K562 (cell line): ENCODE data around the gene PRPF8. TPM values are rescaled to one million over a fixed set of nuclear protein-coding genes. Genes with fewer than 3 reads are reported as not detected.

Experiments
- ATAC-seq: fragments of 200-7000 bp; cut with Tn5 transposase; 3 replicates; pipeline ENCODE4 v1.9.1; 2020; ENCODE audit warnings: moderate library complexity
- BruUV-seq: library from RNA; stranded (reverse); fragments of 400-500 nt; replicated peaks from 2 replicates; lab custom pipeline; 2021; lab: Mats Ljungman, UMichigan
- CTCF ChIA-PET: fragments of 300-600 bp; formaldehyde crosslinking; extraction: SDS; loops from one replicate; lab custom pipeline; 2021; ENCODE audit warnings: low intra/inter-chr PET ratio; lab: Yijun Ruan, JAX
- POLR2A ChIA-PET: fragments of 300-600, 350-650 bp; sonication (Branson Sonifier 250); formaldehyde crosslinking; extraction: SDS; loops from one replicate; lab custom pipeline; 2021; ENCODE audit warnings: antibody characterized with exemption, inconsistent platforms; lab: Yijun Ruan, JAX
- DNase-seq, 4 experiments: peaks; one replicate each; pipeline versions ENCODE4 v3.0.0 to v3.0.0-alpha.2; 2011 to 2018; ENCODE audit warnings: low spot score in 3 of 4, mixed read lengths in 3 of 4; ENCODE audit errors: extremely low read depth in 1 of 4
- FAIRE-seq: peaks from 2 replicates; lab custom pipeline; 2011; peaks lifted over from hg19 to GRCh38; lab: Jason Lieb, UNC
- H2AFZ ChIP-seq: 2 replicates; pipeline ENCODE4 v1.6.0; 2011; ENCODE audit warnings: low read depth, low read length, control low read depth, inconsistent platforms
- H3K27ac ChIP-seq: fragments of 200-600 bp; 3 replicates; pipeline ENCODE4 v1.8.0; 2011; ENCODE audit warnings: low read depth, mild to moderate bottlenecking, control low read depth, inconsistent platforms, low read length, moderate library complexity, mixed read lengths; ENCODE audit errors: extremely low read depth
- H3K27me3 ChIP-seq, 2 experiments: fragments of 300-600 bp in 1 of 2; 2 replicates in 1 of 2; 3 replicates in 1 of 2; pipeline versions ENCODE4 v1.6.0 to v1.8.0; 2011; ENCODE audit warnings: inconsistent platforms in 2 of 2, low read length in 2 of 2, mild to moderate bottlenecking in 1 of 2, mixed read lengths in 1 of 2, moderate library complexity in 1 of 2; ENCODE audit not compliant: control insufficient read depth in 2 of 2, insufficient read depth in 2 of 2
- H3K36me3 ChIP-seq: fragments of 300-600 bp; 3 replicates; pipeline ENCODE4 v1.8.0; 2011; ENCODE audit warnings: mild to moderate bottlenecking, low read length, inconsistent platforms; ENCODE audit not compliant: control insufficient read depth, insufficient read depth
- H3K4me1 ChIP-seq, 2 experiments: fragments of 200-600 bp in 1 of 2; replicated peaks in 1 of 2; 2 replicates in 1 of 2; 3 replicates in 1 of 2; pipeline versions ENCODE4 v1.5.1 to v1.8.0; 2011; ENCODE audit warnings: inconsistent platforms in 2 of 2, low read length in 2 of 2, mild to moderate bottlenecking in 1 of 2, mixed read lengths in 1 of 2, moderate library complexity in 1 of 2; ENCODE audit not compliant: control insufficient read depth in 2 of 2, insufficient read depth in 2 of 2
- H3K4me2 ChIP-seq: 2 replicates; pipeline ENCODE4 v1.6.1; 2011; ENCODE audit warnings: low read length, control low read depth, inconsistent platforms, mixed read lengths; ENCODE audit not compliant: insufficient read depth
- H3K4me3 ChIP-seq: fragments of 200-600 bp; sonication (generic), shearing (Covaris generic); 2 replicates; pipeline ENCODE4 v1.5.1; 2016; ENCODE audit warnings: control low read depth, inconsistent platforms
- H3K79me2 ChIP-seq: fragments of 200-600 bp; 3 replicates; pipeline ENCODE4 v1.8.0; 2011; ENCODE audit warnings: low read length, inconsistent platforms; ENCODE audit not compliant: control insufficient read depth, insufficient read depth
- H3K9ac ChIP-seq, 2 experiments: 2 replicates each; pipeline versions ENCODE4 v1.6.0 to v1.6.1; 2011; ENCODE audit warnings: low read depth in 2 of 2, low read length in 2 of 2, control low read depth in 1 of 2, inconsistent platforms in 1 of 2, mild to moderate bottlenecking in 1 of 2, mixed read lengths in 1 of 2; ENCODE audit not compliant: insufficient read depth in 1 of 2
- H3K9me1 ChIP-seq: one replicate; pipeline ENCODE4 v1.6.0; 2011; ENCODE audit warnings: inconsistent platforms, mild to moderate bottlenecking, low read length, moderate library complexity; ENCODE audit not compliant: control insufficient read depth, insufficient read depth
- H3K9me3 ChIP-seq: replicated peaks from 2 replicates; pipeline ENCODE4 v1.5.1; 2011; ENCODE audit warnings: low read depth, low read length, inconsistent platforms; ENCODE audit not compliant: control insufficient read depth, insufficient read depth
- H4K20me1 ChIP-seq: replicated peaks from 2 replicates; pipeline ENCODE4 v1.6.1; 2011; ENCODE audit warnings: low read length, inconsistent platforms, mixed read lengths; ENCODE audit not compliant: control insufficient read depth, insufficient read depth
- ATF6 ChIP-seq: sonication (generic); formaldehyde crosslinking; IDR thresholded peaks from 2 replicates; pipeline ENCODE4 v1.4.0; 2020; ENCODE audit warnings: mild to moderate bottlenecking, missing genetic modification reagents
- BCL6 ChIP-seq: fragments of 250-450 bp; sonication (Bioruptor Pico); IDR thresholded peaks from 2 replicates; pipeline ENCODE4 v1.4.0; 2020
- C11orf30 ChIP-seq: fragments of 450-650 bp; IDR thresholded peaks from 2 replicates; pipeline ENCODE4 v1.6.1; 2016; ENCODE audit warnings: low read depth, mild to moderate bottlenecking
- HBP1 ChIP-seq: fragments of 450-650 bp; formaldehyde crosslinking; IDR thresholded peaks from 2 replicates; pipeline ENCODE4 v1.4.0; 2022; ENCODE audit warnings: missing genetic modification characterization
- KLF6 ChIP-seq: fragments of 250-450 bp; sonication (Bioruptor Pico); IDR thresholded peaks from 2 replicates; pipeline ENCODE4 v1.4.0; 2020; ENCODE audit warnings: mild to moderate bottlenecking, moderate library complexity, borderline replicate concordance
- MCM7 ChIP-seq, 2 experiments: fragments of 450-650 bp; IDR thresholded peaks; 2 replicates each; pipeline ENCODE4 v1.6.1; 2016 to 2018
- NUFIP1 ChIP-seq: fragments of 450-650 bp; IDR thresholded peaks from 2 replicates; pipeline ENCODE4 v1.6.1; 2018; ENCODE audit not compliant: partially characterized antibody
- RBBP5 ChIP-seq: fragments of 200-600 bp; sonication (generic); IDR thresholded peaks from 2 replicates; pipeline ENCODE4 v1.6.1; 2012; ENCODE audit warnings: borderline replicate concordance, mild to moderate bottlenecking, low read length, control low read depth, inconsistent platforms; ENCODE audit not compliant: insufficient read depth, poor library complexity, severe bottlenecking
- RBM25 ChIP-seq: fragments of 200-400 bp; formaldehyde crosslinking; IDR thresholded peaks from 2 replicates; pipeline ENCODE4 v1.6.1; 2018; ENCODE audit warnings: low read length, low read depth, moderate library complexity; ENCODE audit not compliant: severe bottlenecking
- SPI1 ChIP-seq: IDR thresholded peaks from 2 replicates; pipeline ENCODE4 v1.6.1; 2011; ENCODE audit warnings: low read depth, low read length, control low read depth, borderline replicate concordance
- ZFP30 ChIP-seq: fragments of 250-450 bp; sonication (Bioruptor Pico); IDR thresholded peaks from 2 replicates; pipeline ENCODE4 v1.8.0; 2022; ENCODE audit warnings: moderate library complexity, mild to moderate bottlenecking, inconsistent platforms, borderline replicate concordance
- ZNF444 ChIP-seq: fragments of 250-450 bp; sonication (Bioruptor Pico); IDR thresholded peaks from 2 replicates; pipeline ENCODE4 v1.4.0; 2020; ENCODE audit warnings: mild to moderate bottlenecking, moderate library complexity
- ZNF592 ChIP-seq: fragments of 450-650 bp; IDR thresholded peaks from 2 replicates; pipeline ENCODE4 v1.6.1; 2017; ENCODE audit warnings: antibody characterized with exemption, mild to moderate bottlenecking
- ZNF668 ChIP-seq: fragments of 250-450 bp; sonication (Bioruptor Pico); IDR thresholded peaks from 2 replicates; pipeline ENCODE4 v1.8.0; 2022; ENCODE audit warnings: mild to moderate bottlenecking, inconsistent platforms
- ZNF764 ChIP-seq: fragments of 250-450 bp; sonication (Bioruptor Pico); IDR thresholded peaks from 2 replicates; pipeline ENCODE4 v1.4.0; 2020; ENCODE audit warnings: low read depth, mild to moderate bottlenecking, moderate library complexity
- WGBS: fragments of 100-300 bp; shearing (Covaris generic); methylation state at CpG from one replicate; pipeline ENCODE4 v1.1.6; 2016; ENCODE audit warnings: low coverage, mixed read lengths; ENCODE audit not compliant: insufficient coverage; ENCODE audit errors: missing lambda C conversion rate; 5-methylcytosine and 5-hydroxymethylcytosine counted together
- in situ Hi-C: fragments of 300-500 bp; cut with MboI; formaldehyde crosslinking; loops from 4 replicates; pipeline ENCODE4 v1.15.0; 2018; ENCODE audit warnings: inconsistent platforms, mixed read lengths
- intact Hi-C: fragments of 100-400 bp; cut with micrococcal nuclease; formaldehyde crosslinking; loops from 2 replicates; pipeline ENCODE4 v1.14.2; 2022
- polyA plus RNA-seq, 8 experiments: library from polyadenylated mRNA; depleted of rRNA in 4 of 8; stranded (reverse) in 5 of 8; unstranded in 3 of 8; fragments of >200 nt; fragmentation: Nextera tagmentation in 2 of 8; fragmentation: Illumina TruSeq in 1 of 8; extraction: Ambion mirVana in 2 of 8; extraction: Trizol in 1 of 8; gene quantifications; 2 replicates each; pipeline versions ENCODE4 v1.2.1 to v1.2.3, GENCODE V29; 2011 to 2014; ENCODE audit warnings: inconsistent platforms in 1 of 8, missing spikeins in 1 of 8
- total RNA-seq, 7 experiments: library from RNA; depleted of rRNA in 6 of 7; stranded (reverse); fragments of >200 nt in 6 of 7; fragmentation: Illumina TruSeq in 2 of 7; extraction: Trizol in 2 of 7; gene quantifications; 2 replicates each; pipeline versions ENCODE4 v1.2.1 to v1.2.3, GENCODE V29; 2011 to 2021; ENCODE audit warnings: low replicate concordance in 1 of 7

PRPF8 gene
- total and polyA plus RNA-seq, 9 of the 15 experiments (the other 6 are each of a cell fraction or from before 2014, with no cell fraction given) = 64.3 to 294 (median 85.9) TPM

GRCh38 chr17:1621273-1621954 lies 63.3 kb downstream of the PRPF8 start:
- Histone ChIP-seq H3K79me2 (no peaks in the 10 kb centered on the region), H3K9ac (no peak overlapping the region; a peak in 1 of 4 replicates), H4K20me1 (peaks cover 8% of the 10 kb centered on the region; the same call in 1 of the 2 replicates), H3K27me3 (no peaks in the 10 kb centered on the region), H3K9me3 (no peaks in the 10 kb centered on the region), H3K27ac (no peak overlapping the region), H2AFZ (no peak overlapping the region), H3K9me1 (no peaks in the 10 kb centered on the region), H3K4me2 (no peak overlapping the region), H3K4me3 (no peak overlapping the region), H3K4me1 (peaks cover 8 to 38% of the 10 kb centered on the region in 2 experiments; a peak in 4 of 5 replicates), H3K36me3 (no peaks in the 10 kb centered on the region)
- 80% methylated on average over 11 of the region's 22 CpGs for WGBS
- no TSS peak for BruUV-seq
- intact Hi-C loops (no loop called here), in situ Hi-C loops (no loop called here)
- no peak for DNase-seq
- ChIA-PET POLR2A (no interaction called here), CTCF (no interaction called here)
- no peak for ATAC-seq
- FAIRE-seq = no peak
- TF ChIP-seq NUFIP1 (no peak), ZNF764 (CRISPR knock-in tag) (no peak), ZFP30 (CRISPR knock-in tag) (no peak), SPI1 (no peak), C11orf30 (no peak), KLF6 (CRISPR knock-in tag) (no peak), ZNF592 (no peak), RBM25 (no peak), BCL6 (CRISPR knock-in tag) (no peak), MCM7 (IDR thresholded peaks at IDR 0.05) (no peak), HBP1 (CRISPR knock-in tag) (no peak), ZNF444 (CRISPR knock-in tag) (no peak), RBBP5 (no peak), ZNF668 (CRISPR knock-in tag) (no peak), ATF6 (CRISPR knock-in tag) (no peak)
